ENCODE measurements around the gene ATP6V1A. TPM values are rescaled to one million over a fixed set of nuclear protein-coding genes. Genes with fewer than 3 reads are reported as not detected.
A peak's percentile ranks its signal among the peaks of the same experiment; 100 is the strongest.

ATP6V1A gene
- total RNA-seq, 1 donor from 2014 or later: 94.5 TPM

DNA sequence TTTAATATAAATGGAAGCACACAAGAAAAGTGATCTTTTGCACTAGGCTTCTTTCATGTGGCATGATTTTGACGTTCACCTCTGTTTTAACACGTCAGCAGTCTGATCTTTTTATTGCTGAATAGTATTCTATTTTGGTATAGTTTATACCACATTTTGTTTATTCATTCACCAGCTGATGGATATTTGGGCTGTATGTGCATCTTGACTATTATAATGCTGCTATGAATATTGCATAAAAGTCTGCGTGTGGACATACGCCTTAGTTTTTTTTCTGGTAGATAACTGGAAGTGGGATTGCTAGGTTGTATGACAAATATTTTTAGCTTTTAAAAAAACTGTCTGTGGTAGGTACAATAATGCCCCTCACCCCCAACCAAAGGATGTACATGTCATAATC lies 15.1 kb upstream of the ATP6V1A start:
- no peak for TF ChIP-seq CTCF (IDR thresholded peaks at IDR 0.05; ENCODE audit: partially characterized antibody, unreplicated experiment)
- no peaks in the 10 kb centered on the region for H3K36me3 Mint-ChIP-seq (ENCODE audit: unreplicated experiment)
- no peaks in the 10 kb centered on the region for H3K27me3 Mint-ChIP-seq (ENCODE audit: unreplicated experiment)
- peaks cover 1% of the 10 kb centered on the region for H3K4me1 Mint-ChIP-seq (ENCODE audit: low read depth, unreplicated experiment)
- DNase-seq: no peak
- no peak overlapping the region for H3K27ac Mint-ChIP-seq (ENCODE audit: unreplicated experiment)
- H3K4me3 Mint-ChIP-seq (ENCODE audit: unreplicated experiment): no peak overlapping the region
- H3K9me3 Mint-ChIP-seq (ENCODE audit: unreplicated experiment): no peaks in the 10 kb centered on the region

- no peaks in the 10 kb centered on the region for H3K36me3 Mint-ChIP-seq (ENCODE audit: unreplicated experiment)
- no peak for DNase-seq
- peak; percentile 67 for TF ChIP-seq CTCF (IDR thresholded peaks at IDR 0.05; ENCODE audit: partially characterized antibody, unreplicated experiment)
- H3K4me1 Mint-ChIP-seq (ENCODE audit: low read depth, unreplicated experiment): peaks cover 5% of the 10 kb centered on the region
- H3K9me3 Mint-ChIP-seq (ENCODE audit: unreplicated experiment): no peaks in the 10 kb centered on the region
- H3K4me3 Mint-ChIP-seq (ENCODE audit: unreplicated experiment): no peak overlapping the region
- H3K27ac Mint-ChIP-seq (ENCODE audit: unreplicated experiment): no peak overlapping the region
- no peaks in the 10 kb centered on the region for H3K27me3 Mint-ChIP-seq (ENCODE audit: unreplicated experiment)
Measured at GRCh38 chr3:113736548-113737089, 10.2 kb upstream of the ATP6V1A start.

GRCh38 chr3:113741086-113741485 lies 5.7 kb upstream of the ATP6V1A start:
- Mint-ChIP-seq H3K4me3 (ENCODE audit: unreplicated experiment) (no peak overlapping the region), H3K27me3 (ENCODE audit: unreplicated experiment) (peaks cover 3% of the 10 kb centered on the region), H3K9me3 (ENCODE audit: unreplicated experiment) (peaks cover 3% of the 10 kb centered on the region), H3K4me1 (ENCODE audit: low read depth, unreplicated experiment) (peaks cover 5% of the 10 kb centered on the region), H3K36me3 (ENCODE audit: unreplicated experiment) (no peaks in the 10 kb centered on the region), H3K27ac (ENCODE audit: unreplicated experiment) (no peak overlapping the region)
- no peak for TF ChIP-seq CTCF (IDR thresholded peaks at IDR 0.05; ENCODE audit: partially characterized antibody, unreplicated experiment)
- DNase-seq: no peak

- DNase-seq: no peak
- H3K9me3 Mint-ChIP-seq (ENCODE audit: unreplicated experiment): peaks cover 8% of the 10 kb centered on the region
- no peak for TF ChIP-seq CTCF (IDR thresholded peaks at IDR 0.05; ENCODE audit: partially characterized antibody, unreplicated experiment)
- no peak overlapping the region for H3K4me3 Mint-ChIP-seq (ENCODE audit: unreplicated experiment)
- H3K4me1 Mint-ChIP-seq (ENCODE audit: low read depth, unreplicated experiment): peaks cover 4% of the 10 kb centered on the region
- peaks cover 7% of the 10 kb centered on the region for H3K27me3 Mint-ChIP-seq (ENCODE audit: unreplicated experiment)
- H3K27ac Mint-ChIP-seq (ENCODE audit: unreplicated experiment): no peak overlapping the region
- H3K36me3 Mint-ChIP-seq (ENCODE audit: unreplicated experiment): no peaks in the 10 kb centered on the region
Measured at GRCh38 chr3:113741620-113742019, 5.2 kb upstream of the ATP6V1A start.

DNA sequence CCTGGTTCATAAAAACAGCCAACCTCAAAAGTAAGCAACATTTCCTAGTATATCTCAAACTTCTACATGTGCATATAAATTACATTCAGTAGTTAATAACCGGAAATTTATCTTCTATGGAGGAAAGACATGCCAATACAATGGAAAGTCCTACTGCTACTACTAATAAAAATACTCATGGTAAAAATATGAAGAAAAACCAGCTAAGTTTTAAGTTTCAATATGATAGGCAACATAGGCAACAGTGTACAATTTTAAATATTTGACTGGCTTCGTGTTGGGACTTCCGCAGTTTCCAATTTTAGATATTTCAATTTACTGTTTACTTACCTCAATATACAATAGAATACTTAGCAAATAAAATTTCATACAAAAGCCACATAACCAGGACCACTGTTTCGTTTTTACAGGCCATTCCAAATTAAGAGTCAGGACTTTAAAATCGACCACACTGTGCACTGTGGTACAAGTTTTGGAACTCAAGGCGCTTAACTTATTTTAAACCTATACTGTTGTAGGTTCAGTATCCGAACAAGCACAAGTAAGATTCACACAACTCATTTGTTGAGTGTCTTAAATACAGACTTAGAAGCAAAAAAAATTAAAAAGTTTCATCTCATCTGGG lies 3.7 kb upstream of the ATP6V1A start:
- Mint-ChIP-seq H3K4me3 (ENCODE audit: unreplicated experiment) (no peak overlapping the region), H3K36me3 (ENCODE audit: unreplicated experiment) (no peaks in the 10 kb centered on the region), H3K9me3 (ENCODE audit: unreplicated experiment) (peaks cover 9% of the 10 kb centered on the region), H3K27me3 (ENCODE audit: unreplicated experiment) (peaks cover 8% of the 10 kb centered on the region), H3K4me1 (ENCODE audit: low read depth, unreplicated experiment) (peaks cover 3% of the 10 kb centered on the region), H3K27ac (ENCODE audit: unreplicated experiment) (no peak overlapping the region)
- no peak for TF ChIP-seq CTCF (IDR thresholded peaks at IDR 0.05; ENCODE audit: partially characterized antibody, unreplicated experiment)
- no peak for DNase-seq
